ENCODE data around the gene CREB5. TPM values are rescaled to one million over a fixed set of nuclear protein-coding genes. Genes with fewer than 3 reads are reported as not detected.

CREB5 gene
- total RNA-seq, 1 donor from 2014 or later = 4.6 TPM

- DNase-seq (ENCODE audit: low spot score, unreplicated experiment) = no peak
- peaks cover 73% of the 10 kb centered on the region for H3K27me3 Mint-ChIP-seq
- H3K4me1 Mint-ChIP-seq (ENCODE audit: low read depth) = peaks cover 12% of the 10 kb centered on the region
These were observed 6.1 kb upstream of the CREB5 start for GRCh38 chr7:28406192-28406591.

GRCh38 chr7:28407651-28408050 lies 4.7 kb upstream of the CREB5 start:
- no peak overlapping the region for H3K27ac Mint-ChIP-seq
- no peaks in the 10 kb centered on the region for H3K36me3 Mint-ChIP-seq (ENCODE audit: insufficient read depth)
- DNase-seq (ENCODE audit: low spot score, unreplicated experiment) = no peak
- TF ChIP-seq, protein P1, sequence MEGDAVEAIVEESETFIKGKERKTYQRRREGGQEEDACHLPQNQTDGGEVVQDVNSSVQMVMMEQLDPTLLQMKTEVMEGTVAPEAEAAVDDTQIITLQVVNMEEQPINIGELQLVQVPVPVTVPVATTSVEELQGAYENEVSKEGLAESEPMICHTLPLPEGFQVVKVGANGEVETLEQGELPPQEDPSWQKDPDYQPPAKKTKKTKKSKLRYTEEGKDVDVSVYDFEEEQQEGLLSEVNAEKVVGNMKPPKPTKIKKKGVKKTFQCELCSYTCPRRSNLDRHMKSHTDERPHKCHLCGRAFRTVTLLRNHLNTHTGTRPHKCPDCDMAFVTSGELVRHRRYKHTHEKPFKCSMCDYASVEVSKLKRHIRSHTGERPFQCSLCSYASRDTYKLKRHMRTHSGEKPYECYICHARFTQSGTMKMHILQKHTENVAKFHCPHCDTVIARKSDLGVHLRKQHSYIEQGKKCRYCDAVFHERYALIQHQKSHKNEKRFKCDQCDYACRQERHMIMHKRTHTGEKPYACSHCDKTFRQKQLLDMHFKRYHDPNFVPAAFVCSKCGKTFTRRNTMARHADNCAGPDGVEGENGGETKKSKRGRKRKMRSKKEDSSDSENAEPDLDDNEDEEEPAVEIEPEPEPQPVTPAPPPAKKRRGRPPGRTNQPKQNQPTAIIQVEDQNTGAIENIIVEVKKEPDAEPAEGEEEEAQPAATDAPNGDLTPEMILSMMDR (IDR thresholded peaks at IDR 0.05; ENCODE audit: unreplicated experiment) = no peak
- no peak overlapping the region for H3K4me3 Mint-ChIP-seq (ENCODE audit: low read depth)
- no peaks in the 10 kb centered on the region for H3K9me3 Mint-ChIP-seq (ENCODE audit: low read depth)
- H3K4me1 Mint-ChIP-seq (ENCODE audit: low read depth) = peaks cover 13% of the 10 kb centered on the region
- H3K27me3 Mint-ChIP-seq = peaks cover 86% of the 10 kb centered on the region

More at GRCh38 chr7:28406192-28406591, 6.1 kb upstream of the CREB5 start:
- Mint-ChIP-seq H3K4me3 (ENCODE audit: low read depth) (no peak overlapping the region), H3K9me3 (ENCODE audit: low read depth) (no peaks in the 10 kb centered on the region), H3K36me3 (ENCODE audit: insufficient read depth) (no peaks in the 10 kb centered on the region), H3K27ac (no peak overlapping the region)
- TF ChIP-seq, protein P1 (IDR thresholded peaks at IDR 0.05; ENCODE audit: unreplicated experiment) = no peak

DNA sequence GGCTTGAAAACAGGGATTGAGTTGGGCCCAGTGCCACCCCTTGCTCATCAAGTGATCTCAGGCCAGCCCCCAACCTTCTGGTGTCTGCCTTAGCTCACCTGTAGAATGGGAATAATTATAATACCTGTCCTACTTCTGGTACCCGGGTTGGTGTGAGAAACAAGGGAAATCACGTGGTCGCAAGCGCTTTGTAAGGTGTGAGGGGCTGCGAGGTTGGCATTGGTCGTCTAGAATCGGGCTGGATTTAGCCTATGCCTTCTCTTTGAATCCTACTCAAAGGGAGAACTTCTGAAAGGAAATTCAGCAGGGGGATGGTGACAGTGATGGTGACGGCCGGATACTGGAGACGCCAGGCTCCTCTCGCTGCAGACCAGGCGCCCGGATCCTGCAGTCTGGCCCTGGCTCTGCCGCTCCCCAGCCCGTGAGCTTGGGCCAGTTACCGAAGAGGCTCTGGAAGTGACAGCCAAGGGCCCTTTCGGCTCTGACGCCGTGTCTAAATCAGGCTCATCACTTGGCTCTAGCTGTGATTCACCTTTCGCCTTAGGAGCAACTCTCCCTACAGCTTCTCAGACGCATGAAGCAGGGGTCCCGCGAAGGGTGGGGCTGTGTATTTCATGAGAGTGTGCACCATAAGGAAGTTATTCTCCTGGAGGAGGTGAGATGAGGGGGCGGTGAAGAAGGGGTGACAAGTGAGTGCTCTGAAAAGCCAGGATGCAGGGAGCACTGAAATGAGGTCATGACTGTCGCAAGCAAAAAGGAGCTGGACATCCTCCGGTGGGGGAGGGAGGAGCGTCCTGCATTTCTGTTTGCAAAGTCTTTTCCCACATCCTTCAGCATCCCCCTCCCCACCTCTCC lies 4.0 kb upstream of the CREB5 start:
- TF ChIP-seq, protein P1 (IDR thresholded peaks at IDR 0.05; ENCODE audit: unreplicated experiment) = no peak
- peaks cover 13% of the 10 kb centered on the region for H3K4me1 Mint-ChIP-seq (ENCODE audit: low read depth)
- H3K27ac Mint-ChIP-seq = peak overlapping the region; percentile 85
- peaks cover 87% of the 10 kb centered on the region for H3K27me3 Mint-ChIP-seq
- no peaks in the 10 kb centered on the region for H3K9me3 Mint-ChIP-seq (ENCODE audit: low read depth)
- no peak for DNase-seq (ENCODE audit: low spot score, unreplicated experiment)
- H3K36me3 Mint-ChIP-seq (ENCODE audit: insufficient read depth) = no peaks in the 10 kb centered on the region
- peak overlapping the region; percentile 63 for H3K4me3 Mint-ChIP-seq (ENCODE audit: low read depth)

GRCh38 chr7:28408960-28409715 lies 3.2 kb upstream of the CREB5 start:
- peak overlapping the region; percentile 96 for H3K27ac Mint-ChIP-seq
- H3K27me3 Mint-ChIP-seq = peaks cover 91% of the 10 kb centered on the region
- TF ChIP-seq, protein P1 (IDR thresholded peaks at IDR 0.05; ENCODE audit: unreplicated experiment) = no peak
- no peaks in the 10 kb centered on the region for H3K36me3 Mint-ChIP-seq (ENCODE audit: insufficient read depth)
- H3K4me3 Mint-ChIP-seq (ENCODE audit: low read depth) = peak overlapping the region; percentile 82
- H3K4me1 Mint-ChIP-seq (ENCODE audit: low read depth) = peaks cover 13% of the 10 kb centered on the region
- H3K9me3 Mint-ChIP-seq (ENCODE audit: low read depth) = no peaks in the 10 kb centered on the region
- peak; percentile 68 for DNase-seq (ENCODE audit: low spot score, unreplicated experiment)

All from progenitor cell of endocrine pancreas (in vitro differentiated cells).